Hepatocyte (in vitro differentiated cells): ENCODE data around the gene ARID2. TPM values are rescaled to one million over a fixed set of nuclear protein-coding genes. Genes with fewer than 3 reads are reported as not detected.

ENCODE experiments used
- DNase-seq: peaks from one replicate; pipeline ENCODE4 v3.0.0-alpha.2; 2016; ENCODE audit warnings: low spot score
- H2AFZ ChIP-seq: fragments of 200-600 bp; sonication (generic); 2 replicates; pipeline ENCODE4 v1.6.0; 2016; ENCODE audit warnings: antibody characterized with exemption, mild to moderate bottlenecking
- H3K27ac ChIP-seq: fragments of 200-600 bp; sonication (generic); 2 replicates; pipeline ENCODE4 v1.5.1; 2016; ENCODE audit warnings: mild to moderate bottlenecking
- H3K27me3 ChIP-seq: fragments of 200-600 bp; sonication (generic); 2 replicates; pipeline ENCODE4 v1.6.1; 2016
- H3K36me3 ChIP-seq: fragments of 200-600 bp; sonication (generic); replicated peaks from 2 replicates; pipeline ENCODE4 v1.5.1; 2016; ENCODE audit warnings: low read depth; ENCODE audit not compliant: insufficient read depth
- H3K4me1 ChIP-seq: fragments of 200-600 bp; sonication (generic); 2 replicates; pipeline ENCODE4 v1.5.1; 2016; ENCODE audit warnings: mild to moderate bottlenecking, moderate library complexity; ENCODE audit not compliant: insufficient read depth
- H3K4me2 ChIP-seq: fragments of 200-600 bp; sonication (generic); 2 replicates; pipeline ENCODE4 v1.6.0; 2016
- H3K4me3 ChIP-seq: fragments of 200-600 bp; sonication (generic); 2 replicates; pipeline ENCODE4 v1.5.1; 2016; ENCODE audit warnings: mild to moderate bottlenecking
- H3K79me2 ChIP-seq: fragments of 200-600 bp; sonication (generic); 2 replicates; pipeline ENCODE4 v1.6.0; 2017; ENCODE audit warnings: mild to moderate bottlenecking
- H3K9me2 ChIP-seq: fragments of 200-600 bp; sonication (generic); replicated peaks from 2 replicates; pipeline ENCODE4 v1.6.0; 2017; ENCODE audit warnings: mild to moderate bottlenecking; ENCODE audit not compliant: insufficient read depth
- H3K9me3 ChIP-seq: fragments of 200-600 bp; sonication (generic); 2 replicates; pipeline ENCODE4 v1.5.1; 2016; ENCODE audit warnings: low read depth, mild to moderate bottlenecking
- H4K20me1 ChIP-seq: fragments of 200-600 bp; sonication (generic); 2 replicates; pipeline ENCODE4 v1.6.0; 2016; ENCODE audit warnings: mild to moderate bottlenecking; ENCODE audit not compliant: insufficient read depth, poor library complexity, severe bottlenecking
- EZH2 ChIP-seq: fragments of 200-600 bp; sonication (generic); IDR thresholded peaks from 2 replicates; pipeline ENCODE4 v1.6.1; 2016; ENCODE audit warnings: antibody characterized with exemption, mild to moderate bottlenecking, borderline replicate concordance
- EZH2phosphoT487 ChIP-seq: fragments of 200-600 bp; sonication (generic); IDR thresholded peaks from one replicate; pipeline ENCODE4 v1.6.1; 2018; ENCODE audit warnings: antibody characterized with exemption, mild to moderate bottlenecking, low read depth, moderate library complexity; ENCODE audit not compliant: unreplicated experiment, severe bottlenecking
- WGBS: methylation state at CpG from one replicate; pipeline ENCODE4 v1.1.6; 2016; ENCODE audit warnings: low lambda C conversion rate; ENCODE audit errors: missing lambda C conversion rate; 5-methylcytosine and 5-hydroxymethylcytosine counted together
- polyA plus RNA-seq: library from polyadenylated mRNA; unstranded; fragments of >200 nt; fragmentation: Nextera tagmentation; extraction: Ambion mirVana; gene quantifications from 2 replicates; pipeline ENCODE4 v1.2.1, GENCODE V29; 2016
- total RNA-seq: library from RNA; depleted of rRNA; stranded (reverse); fragments of >200 nt; gene quantifications from 2 replicates; pipeline ENCODE4 v1.2.3, GENCODE V29; 2014
- TF ChIP-seq, protein P1 (sequence below): fragments of 200-600 bp; sonication (generic); IDR thresholded peaks from 2 replicates; pipeline ENCODE4 v1.5.1; 2016; ENCODE audit warnings: antibody characterized with exemption, mild to moderate bottlenecking; ENCODE audit not compliant: poor library complexity

The ARID2 gene
- total and polyA plus RNA-seq, 2 experiments from 2014 or later: 11.9 to 29.7 TPM

DNA sequence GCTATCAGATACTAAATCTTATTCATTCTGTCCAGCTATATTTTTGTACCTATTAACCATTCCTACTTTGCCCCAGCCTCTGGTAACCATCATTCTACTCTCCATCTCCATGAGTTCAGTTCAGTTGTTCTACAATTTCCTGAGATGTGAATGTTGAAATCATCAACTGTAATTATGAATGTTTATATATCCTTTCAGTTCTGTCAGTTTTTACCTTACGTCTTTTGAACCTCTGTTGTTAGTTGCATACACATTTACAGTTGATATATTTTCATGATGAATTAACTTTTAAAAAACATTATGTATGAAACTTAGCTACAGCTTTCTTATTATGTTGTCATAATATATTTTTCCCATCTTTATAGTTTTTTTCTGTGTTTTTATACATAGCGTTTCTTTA lies 102.1 kb downstream of the ARID2 start:
- Histone ChIP-seq H3K4me3 (no peak overlapping the region), H2AFZ (no peak overlapping the region), H3K4me1 (no peaks in the 10 kb centered on the region), H3K9me3 (peaks cover 9% of the 10 kb centered on the region), H4K20me1 (no peaks in the 10 kb centered on the region), H3K9me2 (no peaks in the 10 kb centered on the region), H3K4me2 (no peak overlapping the region), H3K79me2 (peaks cover 9% of the 10 kb centered on the region), H3K36me3 (no peaks in the 10 kb centered on the region), H3K27ac (no peak overlapping the region), H3K27me3 (no peaks in the 10 kb centered on the region)
- 100% methylated on average over 2 of the region's 2 CpGs for whole genome bisulfite sequencing
- TF ChIP-seq EZH2 (no peak), EZH2phosphoT487 (no peak)
- TF ChIP-seq, protein P1, sequence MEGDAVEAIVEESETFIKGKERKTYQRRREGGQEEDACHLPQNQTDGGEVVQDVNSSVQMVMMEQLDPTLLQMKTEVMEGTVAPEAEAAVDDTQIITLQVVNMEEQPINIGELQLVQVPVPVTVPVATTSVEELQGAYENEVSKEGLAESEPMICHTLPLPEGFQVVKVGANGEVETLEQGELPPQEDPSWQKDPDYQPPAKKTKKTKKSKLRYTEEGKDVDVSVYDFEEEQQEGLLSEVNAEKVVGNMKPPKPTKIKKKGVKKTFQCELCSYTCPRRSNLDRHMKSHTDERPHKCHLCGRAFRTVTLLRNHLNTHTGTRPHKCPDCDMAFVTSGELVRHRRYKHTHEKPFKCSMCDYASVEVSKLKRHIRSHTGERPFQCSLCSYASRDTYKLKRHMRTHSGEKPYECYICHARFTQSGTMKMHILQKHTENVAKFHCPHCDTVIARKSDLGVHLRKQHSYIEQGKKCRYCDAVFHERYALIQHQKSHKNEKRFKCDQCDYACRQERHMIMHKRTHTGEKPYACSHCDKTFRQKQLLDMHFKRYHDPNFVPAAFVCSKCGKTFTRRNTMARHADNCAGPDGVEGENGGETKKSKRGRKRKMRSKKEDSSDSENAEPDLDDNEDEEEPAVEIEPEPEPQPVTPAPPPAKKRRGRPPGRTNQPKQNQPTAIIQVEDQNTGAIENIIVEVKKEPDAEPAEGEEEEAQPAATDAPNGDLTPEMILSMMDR: no peak
- DNase-seq: no peak

DNA sequence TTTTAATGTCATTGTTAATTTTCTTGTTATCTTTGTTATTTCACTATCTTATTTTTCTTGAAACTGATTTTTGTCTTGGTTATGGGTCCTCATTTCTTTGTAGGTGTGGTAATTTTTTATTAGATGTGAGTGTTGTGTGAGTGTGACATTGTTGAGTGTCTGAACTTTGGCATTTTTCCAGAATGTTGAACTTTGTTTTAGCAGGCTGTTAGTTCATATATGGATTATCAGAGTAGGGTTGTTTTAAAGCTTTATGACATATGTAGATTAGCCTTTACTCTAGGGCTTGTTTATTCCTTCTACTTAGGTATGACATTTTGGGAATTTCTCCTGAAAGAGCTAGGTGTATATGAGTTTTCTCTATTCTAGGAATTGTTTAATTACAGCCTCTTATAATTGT lies 103.9 kb downstream of the ARID2 start:
- Histone ChIP-seq H4K20me1 (no peaks in the 10 kb centered on the region), H3K9me3 (peaks cover 9% of the 10 kb centered on the region), H3K4me2 (no peak overlapping the region), H3K36me3 (no peaks in the 10 kb centered on the region), H3K79me2 (peaks cover 9% of the 10 kb centered on the region), H3K9me2 (no peaks in the 10 kb centered on the region), H3K4me1 (no peaks in the 10 kb centered on the region), H3K27me3 (no peaks in the 10 kb centered on the region), H3K4me3 (no peak overlapping the region), H2AFZ (no peak overlapping the region), H3K27ac (no peak overlapping the region)
- DNase-seq: peak; percentile 13
- TF ChIP-seq EZH2 (no peak), EZH2phosphoT487 (no peak)
- TF ChIP-seq, protein P1: no peak

DNA sequence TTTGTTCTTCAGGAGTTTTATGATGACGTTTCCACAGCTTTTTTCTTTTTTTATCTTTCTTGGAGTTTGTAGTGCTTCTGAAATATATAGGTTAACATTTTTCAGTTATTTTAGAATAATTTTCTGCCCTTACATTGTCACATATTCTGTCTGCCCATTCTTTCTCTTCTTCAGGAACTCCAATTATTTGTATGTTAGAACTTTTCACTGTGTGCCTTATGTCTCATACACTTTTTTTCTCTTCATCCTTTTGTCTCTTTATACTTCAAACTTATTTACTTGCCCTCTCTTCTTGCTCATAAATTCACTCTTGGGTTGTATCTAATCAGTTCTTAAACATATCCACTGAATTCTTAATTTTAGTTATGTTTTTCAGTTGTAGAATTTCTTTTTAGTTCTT lies 105.3 kb downstream of the ARID2 start:
- no peak for DNase-seq
- Histone ChIP-seq H3K9me2 (no peaks in the 10 kb centered on the region), H3K4me2 (no peak overlapping the region), H3K4me3 (no peak overlapping the region), H3K27me3 (no peaks in the 10 kb centered on the region), H3K27ac (no peak overlapping the region), H3K36me3 (no peaks in the 10 kb centered on the region), H3K79me2 (peaks cover 12% of the 10 kb centered on the region), H4K20me1 (no peaks in the 10 kb centered on the region), H3K9me3 (peaks cover 9% of the 10 kb centered on the region), H2AFZ (no peak overlapping the region), H3K4me1 (no peaks in the 10 kb centered on the region)
- TF ChIP-seq EZH2 (no peak), EZH2phosphoT487 (no peak)
- TF ChIP-seq, protein P1: no peak
- WGBS: 100% methylated on average over 1 of the region's 1 CpG

DNA sequence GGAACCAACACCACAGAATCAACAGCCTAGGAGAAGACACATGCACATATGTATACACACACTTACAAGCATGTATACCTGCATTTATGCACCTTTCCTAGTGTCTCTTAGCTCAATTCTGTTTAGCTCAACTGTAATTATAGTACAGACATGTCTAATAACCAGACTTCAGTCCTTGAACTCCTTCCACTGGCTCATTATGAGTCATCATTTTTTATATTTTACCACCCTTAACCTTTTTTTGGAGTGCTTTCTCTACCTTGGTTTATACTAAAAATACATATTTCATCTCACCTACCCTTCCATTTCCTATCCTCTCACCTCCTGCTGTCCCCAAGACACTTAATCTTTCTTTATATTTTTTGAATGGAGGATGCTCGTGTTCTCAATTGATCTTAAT lies 110.4 kb downstream of the ARID2 start:
- WGBS: 96% methylated on average over 1 of the region's 1 CpG
- no peaks in the 10 kb centered on the region for H3K9me2 ChIP-seq
- H3K4me3 ChIP-seq: no peak overlapping the region
- H3K9me3 ChIP-seq: peaks cover 4% of the 10 kb centered on the region
- TF ChIP-seq EZH2 (no peak), EZH2phosphoT487 (no peak)
- TF ChIP-seq, protein P1: no peak
- no peaks in the 10 kb centered on the region for H4K20me1 ChIP-seq
- H3K79me2 ChIP-seq: peaks cover 9% of the 10 kb centered on the region
- H3K4me2 ChIP-seq: no peak overlapping the region
- no peak overlapping the region for H2AFZ ChIP-seq
- H3K36me3 ChIP-seq: no peaks in the 10 kb centered on the region
- no peak overlapping the region for H3K27ac ChIP-seq
- H3K27me3 ChIP-seq: no peaks in the 10 kb centered on the region
- H3K4me1 ChIP-seq: no peaks in the 10 kb centered on the region
- no peak for DNase-seq
